Stimulated activated effector memory CD8-positive, alpha-beta T cell treated with anti-CD3 and anti-CD28 coated beads, Interleukin-12 subunit alpha, Interleukin-12 subunit beta, amount 100 ng/mL, for 72 hours (primary cell): Measurements from ENCODE around the gene MCM8.

Experiments used
- ATAC-seq: fragments of 150-1000 bp; cut with Tn5 transposase; 2 replicates; pipeline ENCODE4 v1.10.0; 2021
- DNase-seq, 2 donors: peaks; one replicate each; pipeline ENCODE4 v3.0.0; 2021 to 2022; ENCODE audit warnings: low spot score in 2 of 2
- H3K27ac Mint-ChIP-seq: one replicate; pipeline ENCODE4 v1.8.0; 2022; ENCODE audit warnings: mild to moderate bottlenecking, mixed read lengths
- H3K36me3 Mint-ChIP-seq: one replicate; pipeline ENCODE4 v1.8.0; 2022; ENCODE audit warnings: mild to moderate bottlenecking, mixed read lengths
- H3K4me1 Mint-ChIP-seq: one replicate; pipeline ENCODE4 v1.8.0; 2022; ENCODE audit warnings: mixed read lengths
- H3K4me3 Mint-ChIP-seq: one replicate; pipeline ENCODE4 v1.8.0; 2022; ENCODE audit warnings: mild to moderate bottlenecking, mixed read lengths
- H3K9me3 Mint-ChIP-seq: one replicate; pipeline ENCODE4 v1.8.0; 2022; ENCODE audit warnings: mixed read lengths

The MCM8 gene

DNA sequence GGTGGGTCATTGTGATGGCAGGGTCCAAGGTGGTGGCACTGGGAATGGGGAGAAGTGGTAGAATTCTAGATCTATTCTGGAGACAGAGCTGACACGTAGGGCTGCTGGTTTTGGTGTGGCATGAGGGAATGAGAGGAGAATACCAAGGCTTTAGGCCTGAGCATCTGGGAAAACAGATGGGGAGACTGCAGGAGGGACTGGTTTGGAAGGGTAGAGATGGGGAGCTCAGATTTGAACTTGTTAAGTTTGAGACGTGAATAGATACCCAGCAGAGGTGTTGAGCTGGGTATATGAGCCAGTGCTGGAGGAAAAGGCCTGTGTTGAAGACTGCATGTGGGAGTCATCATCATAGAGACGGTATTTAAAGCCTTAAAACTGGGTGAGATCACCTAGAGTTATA is 17.7 kb upstream of the MCM8 start:
- no peak overlapping the region for H3K4me3 Mint-ChIP-seq
- peaks cover 8% of the 10 kb centered on the region for H3K36me3 Mint-ChIP-seq
- DNase-seq (no peak), ATAC-seq (no peak)
- no peak overlapping the region for H3K27ac Mint-ChIP-seq
- H3K4me1 Mint-ChIP-seq = no peaks in the 10 kb centered on the region
- H3K9me3 Mint-ChIP-seq = no peaks in the 10 kb centered on the region

GRCh38 chr20:5933802-5934436 is 16.5 kb upstream of the MCM8 start:
- H3K9me3 Mint-ChIP-seq = no peaks in the 10 kb centered on the region
- peaks cover 19% of the 10 kb centered on the region for H3K36me3 Mint-ChIP-seq
- no peak overlapping the region for H3K4me3 Mint-ChIP-seq
- no peak overlapping the region for H3K27ac Mint-ChIP-seq
- ATAC-seq (peak; percentile 58), DNase-seq (no peak)
- no peaks in the 10 kb centered on the region for H3K4me1 Mint-ChIP-seq

GRCh38 chr20:5935384-5935783 is 15.1 kb upstream of the MCM8 start:
- peaks cover 34% of the 10 kb centered on the region for H3K36me3 Mint-ChIP-seq

GRCh38 chr20:5936238-5936637 is 14.2 kb upstream of the MCM8 start:
- ATAC-seq (no peak), DNase-seq (no peak)
- Mint-ChIP-seq H3K27ac (no peak overlapping the region), H3K36me3 (peaks cover 42% of the 10 kb centered on the region), H3K9me3 (no peaks in the 10 kb centered on the region), H3K4me1 (peaks cover 5% of the 10 kb centered on the region), H3K4me3 (no peak overlapping the region)

More at GRCh38 chr20:5935384-5935783, 15.1 kb upstream of the MCM8 start:
- H3K9me3 Mint-ChIP-seq = no peaks in the 10 kb centered on the region
- H3K4me3 Mint-ChIP-seq = no peak overlapping the region
- no peak overlapping the region for H3K27ac Mint-ChIP-seq
- DNase-seq (no peak), ATAC-seq (no peak)
- peaks cover 5% of the 10 kb centered on the region for H3K4me1 Mint-ChIP-seq

DNA sequence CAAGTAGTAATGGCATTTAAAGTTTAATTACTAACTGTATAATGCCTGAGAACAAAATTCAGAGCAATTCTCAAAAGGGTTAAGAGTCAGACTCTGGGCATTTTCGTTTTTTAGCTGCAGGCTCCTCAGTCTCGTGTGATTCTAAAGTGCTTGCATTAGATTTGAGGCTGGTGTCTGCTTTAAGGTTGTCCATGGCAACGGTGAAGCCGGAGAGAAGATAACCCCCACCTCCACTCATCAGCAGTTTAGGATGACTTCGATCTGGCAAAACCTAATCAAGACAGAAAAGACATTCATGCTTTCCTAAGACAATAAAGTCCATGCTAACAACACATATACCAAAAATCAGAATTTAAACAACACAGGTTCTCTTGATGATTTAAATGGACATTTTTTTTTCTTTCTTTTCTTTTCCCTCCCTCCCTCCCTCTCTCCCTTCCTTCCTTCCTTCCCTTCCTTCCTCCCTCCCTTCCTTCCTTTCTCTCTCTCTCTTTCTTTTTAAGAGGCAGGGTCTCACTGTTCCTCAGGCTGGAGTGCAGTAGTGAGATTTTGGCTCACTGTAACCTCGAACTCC is 11.9 kb upstream of the MCM8 start:
- DNase-seq (no peak), ATAC-seq (no peak)
- no peaks in the 10 kb centered on the region for H3K9me3 Mint-ChIP-seq
- H3K4me3 Mint-ChIP-seq = no peak overlapping the region
- peaks cover 5% of the 10 kb centered on the region for H3K4me1 Mint-ChIP-seq
- no peak overlapping the region for H3K27ac Mint-ChIP-seq
- H3K36me3 Mint-ChIP-seq = peaks cover 65% of the 10 kb centered on the region

GRCh38 chr20:5945963-5946362 is 4.5 kb upstream of the MCM8 start:
- H3K4me3 Mint-ChIP-seq = no peak overlapping the region
- ATAC-seq (peak; percentile 2), DNase-seq (peak in 1 of 2 donors; percentile 59)
- H3K9me3 Mint-ChIP-seq = no peaks in the 10 kb centered on the region
- H3K4me1 Mint-ChIP-seq = peaks cover 52% of the 10 kb centered on the region
- peak overlapping the region; percentile 99 for H3K27ac Mint-ChIP-seq
- peaks cover 98% of the 10 kb centered on the region for H3K36me3 Mint-ChIP-seq

GRCh38 chr20:5947276-5947675 is 3.2 kb upstream of the MCM8 start:
- DNase-seq = peak; percentile 50 to 87
- peaks cover 97% of the 10 kb centered on the region for H3K36me3 Mint-ChIP-seq
- ATAC-seq = peak; percentile 90

DNA sequence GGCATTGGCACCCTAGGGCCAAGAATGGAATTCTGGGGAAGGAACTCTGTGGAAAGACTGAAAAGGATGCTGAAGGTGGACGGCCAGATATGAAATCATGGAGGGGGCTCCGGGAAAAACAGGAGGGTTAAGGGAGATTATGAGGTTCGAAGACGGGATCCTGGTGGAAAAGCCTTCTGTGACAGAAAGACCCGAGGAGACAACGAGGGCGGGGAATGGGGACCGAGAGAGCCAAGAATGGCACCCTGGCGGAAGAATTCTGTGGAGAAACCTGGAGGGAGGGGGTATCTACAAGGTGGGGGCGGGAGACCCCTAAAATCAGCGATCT is 545 bp upstream of the MCM8 start:
- Mint-ChIP-seq H3K4me3 (peak overlapping the region; percentile 96), H3K9me3 (no peaks in the 10 kb centered on the region), H3K27ac (peak overlapping the region; percentile 99), H3K4me1 (peaks cover 49% of the 10 kb centered on the region), H3K36me3 (peaks cover 97% of the 10 kb centered on the region)
- no peak for DNase-seq
- no peak for ATAC-seq

More at GRCh38 chr20:5947276-5947675, 3.2 kb upstream of the MCM8 start:
- H3K4me1 Mint-ChIP-seq = peaks cover 52% of the 10 kb centered on the region
- no peaks in the 10 kb centered on the region for H3K9me3 Mint-ChIP-seq
- peak overlapping the region; percentile 96 for H3K4me3 Mint-ChIP-seq
- H3K27ac Mint-ChIP-seq = peak overlapping the region; percentile 99

DNA sequence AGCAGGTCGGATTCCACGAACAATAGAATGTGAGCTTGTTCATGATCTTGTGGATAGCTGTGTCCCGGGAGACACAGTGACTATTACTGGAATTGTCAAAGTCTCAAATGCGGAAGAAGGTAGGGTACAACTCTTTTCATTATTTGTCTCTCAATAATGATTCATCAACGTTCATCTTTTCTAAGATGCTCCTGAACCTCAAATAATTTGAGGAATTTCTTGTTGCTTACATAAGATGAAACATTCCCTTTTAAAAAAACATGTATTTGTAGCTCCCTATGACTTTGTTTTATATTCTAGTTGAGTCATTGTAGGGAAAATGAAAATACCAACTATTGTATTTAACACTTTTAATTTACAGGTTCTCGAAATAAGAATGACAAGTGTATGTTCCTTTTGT is 17.0 kb downstream of the MCM8 start:
- Mint-ChIP-seq H3K4me3 (no peak overlapping the region), H3K36me3 (peaks cover 99% of the 10 kb centered on the region), H3K27ac (no peak overlapping the region), H3K9me3 (no peaks in the 10 kb centered on the region), H3K4me1 (no peaks in the 10 kb centered on the region)
- DNase-seq (no peak), ATAC-seq (no peak)

DNA sequence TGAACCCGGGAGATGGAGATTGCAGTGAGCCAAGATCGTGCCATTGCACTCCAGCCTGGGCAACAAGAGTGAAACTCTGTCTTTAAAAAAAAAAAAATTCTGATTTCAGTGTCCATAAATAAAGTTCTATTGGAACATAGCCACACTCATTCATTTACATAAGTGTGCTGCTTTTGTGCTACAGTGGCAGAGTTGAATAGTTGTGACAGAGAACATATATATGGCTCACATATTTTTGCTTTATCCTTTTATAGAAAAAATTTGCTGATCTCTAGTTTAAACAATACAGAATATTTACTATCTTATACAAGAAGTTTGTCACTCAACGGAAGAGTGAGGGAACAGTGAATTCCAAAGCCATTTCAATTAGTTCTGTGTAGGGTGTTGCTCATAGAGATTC is 18.0 kb downstream of the MCM8 start:
- no peaks in the 10 kb centered on the region for H3K4me1 Mint-ChIP-seq
- no peak for ATAC-seq

GRCh38 chr20:5969348-5969935 is 19.0 kb downstream of the MCM8 start:
- DNase-seq (no peak), ATAC-seq (no peak)
- Mint-ChIP-seq H3K9me3 (no peaks in the 10 kb centered on the region), H3K36me3 (peaks cover 98% of the 10 kb centered on the region), H3K4me1 (no peaks in the 10 kb centered on the region), H3K27ac (no peak overlapping the region), H3K4me3 (no peak overlapping the region)

More for the DNA sequence above, 18.0 kb downstream of the MCM8 start:
- Mint-ChIP-seq H3K27ac (no peak overlapping the region), H3K9me3 (no peaks in the 10 kb centered on the region), H3K36me3 (peaks cover 99% of the 10 kb centered on the region), H3K4me3 (no peak overlapping the region)
- DNase-seq = no peak

DNA sequence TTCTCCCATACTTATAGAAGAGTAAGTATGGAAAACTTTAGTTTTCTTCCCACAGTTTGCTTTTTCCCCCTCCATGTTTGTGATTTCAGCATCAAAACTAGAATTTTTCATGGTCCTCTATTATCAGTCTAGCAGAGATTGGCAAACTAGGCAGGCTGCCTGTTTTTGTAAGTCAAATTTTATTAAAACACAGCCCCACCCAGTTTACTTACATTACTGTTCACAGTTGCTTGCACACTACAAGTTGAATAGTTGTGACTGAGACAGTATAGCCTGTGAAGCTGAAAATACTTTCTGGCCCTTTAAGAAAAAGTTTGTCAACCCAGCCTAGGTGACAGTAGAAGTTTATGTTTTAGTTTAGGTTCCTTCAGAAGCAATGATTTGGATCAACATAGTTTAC is 19.5 kb downstream of the MCM8 start:
- no peaks in the 10 kb centered on the region for H3K4me1 Mint-ChIP-seq
- no peak for ATAC-seq
- no peak for DNase-seq
- H3K9me3 Mint-ChIP-seq = no peaks in the 10 kb centered on the region
- H3K4me3 Mint-ChIP-seq = no peak overlapping the region
- peaks cover 98% of the 10 kb centered on the region for H3K36me3 Mint-ChIP-seq
- H3K27ac Mint-ChIP-seq = no peak overlapping the region

DNA sequence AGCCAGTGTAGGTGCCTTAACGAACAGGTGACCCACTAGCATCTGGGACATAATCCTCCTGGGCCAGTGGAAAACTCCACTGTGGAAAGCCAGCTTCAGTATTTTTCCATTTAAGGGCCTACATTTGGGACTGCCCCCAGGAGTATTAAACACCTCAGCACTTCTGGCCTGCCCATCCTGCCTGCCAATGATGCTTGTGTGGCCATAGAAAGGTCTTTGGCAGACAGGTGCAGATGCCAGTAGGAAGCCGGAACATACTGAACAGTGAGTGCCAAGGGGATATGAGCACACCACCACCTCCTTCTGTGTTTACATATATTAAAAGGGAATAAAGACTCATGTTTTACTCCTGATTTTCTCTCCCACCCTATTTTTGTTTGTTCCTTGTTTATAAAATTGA is 19.9 kb downstream of the MCM8 start:
- ATAC-seq (no peak), DNase-seq (no peak)
- Mint-ChIP-seq H3K27ac (no peak overlapping the region), H3K9me3 (no peaks in the 10 kb centered on the region), H3K4me3 (no peak overlapping the region), H3K36me3 (peaks cover 98% of the 10 kb centered on the region), H3K4me1 (no peaks in the 10 kb centered on the region)

GRCh38 chr20:5971203-5971602 is 20.8 kb downstream of the MCM8 start:
- Mint-ChIP-seq H3K9me3 (no peaks in the 10 kb centered on the region), H3K36me3 (peaks cover 98% of the 10 kb centered on the region), H3K4me3 (no peak overlapping the region), H3K27ac (no peak overlapping the region), H3K4me1 (no peaks in the 10 kb centered on the region)
- DNase-seq (no peak), ATAC-seq (no peak)

DNA sequence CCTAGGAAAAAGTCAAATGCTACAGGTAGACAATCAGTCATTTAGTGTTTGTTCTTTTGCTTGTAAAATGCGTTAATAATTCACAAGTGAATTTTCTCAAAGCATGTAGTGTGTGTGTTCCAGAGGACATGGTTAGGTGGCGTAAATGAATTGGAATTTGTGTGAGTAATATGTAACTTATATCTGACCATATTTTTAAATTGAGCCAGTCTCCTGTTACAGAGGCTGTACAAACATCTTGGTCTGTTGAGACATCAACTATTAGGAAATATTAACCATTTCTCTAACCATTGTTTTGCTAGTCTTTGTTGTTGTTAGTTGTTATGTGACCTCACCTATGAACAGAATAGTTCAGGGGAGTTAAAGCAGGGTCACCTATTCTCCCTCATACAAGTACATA is 22.7 kb downstream of the MCM8 start:
- Mint-ChIP-seq H3K27ac (no peak overlapping the region), H3K36me3 (peaks cover 96% of the 10 kb centered on the region)

DNA sequence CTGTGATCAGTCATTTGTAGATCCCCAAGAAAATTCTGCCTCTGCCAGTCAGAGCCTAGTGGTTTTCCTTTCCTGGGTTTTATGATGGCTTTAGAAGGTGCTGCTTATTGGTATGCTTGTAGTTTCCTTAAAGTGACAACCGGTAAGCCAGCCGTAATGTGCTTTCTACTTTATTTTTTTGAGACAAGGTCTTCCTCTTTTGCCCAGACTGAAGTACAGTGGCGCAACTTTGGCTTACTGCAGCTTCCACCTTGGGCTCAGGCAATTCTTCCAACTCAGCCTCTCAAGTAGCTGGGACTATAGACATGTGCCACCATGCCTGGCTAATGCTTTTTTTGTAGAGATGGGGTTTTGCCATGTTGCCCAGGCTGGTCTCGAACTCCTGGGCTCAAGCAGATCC is 23.5 kb downstream of the MCM8 start:
- DNase-seq (no peak), ATAC-seq (no peak)
- Mint-ChIP-seq H3K4me3 (no peak overlapping the region), H3K27ac (no peak overlapping the region), H3K4me1 (no peaks in the 10 kb centered on the region), H3K9me3 (no peaks in the 10 kb centered on the region), H3K36me3 (peaks cover 96% of the 10 kb centered on the region)

More for the DNA sequence above, 22.7 kb downstream of the MCM8 start:
- Mint-ChIP-seq H3K9me3 (no peaks in the 10 kb centered on the region), H3K4me3 (no peak overlapping the region), H3K4me1 (no peaks in the 10 kb centered on the region)
- no peak for ATAC-seq
- DNase-seq = no peak
